ENCODE data around the gene SPATS2L. TPM values are rescaled to one million over a fixed set of nuclear protein-coding genes. Genes with fewer than 3 reads are reported as not detected.

SPATS2L gene
- total RNA-seq, 1 donor = 65.6 TPM

DNA sequence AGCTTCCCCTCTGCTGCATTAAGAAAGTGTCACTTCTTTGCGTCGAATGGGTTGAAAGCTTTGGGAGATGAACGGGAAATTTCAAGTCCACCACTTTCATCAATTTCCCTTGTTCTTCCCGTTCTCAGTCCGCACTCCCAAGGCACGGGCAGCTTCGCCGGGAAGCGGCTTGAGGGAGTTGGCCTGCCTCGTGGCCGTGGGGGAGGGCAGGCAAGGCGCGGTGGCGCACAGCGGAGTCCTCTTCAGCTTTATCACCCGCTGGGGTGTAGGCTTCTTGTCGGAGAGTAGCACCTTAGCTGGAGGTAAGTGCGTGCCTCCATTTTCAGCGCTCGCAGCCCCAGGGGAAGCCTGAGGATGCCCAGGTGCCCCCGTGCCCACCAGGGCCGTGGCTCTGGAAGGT is 183.5 kb downstream of the SPATS2L start:
- TF ChIP-seq, protein P1, sequence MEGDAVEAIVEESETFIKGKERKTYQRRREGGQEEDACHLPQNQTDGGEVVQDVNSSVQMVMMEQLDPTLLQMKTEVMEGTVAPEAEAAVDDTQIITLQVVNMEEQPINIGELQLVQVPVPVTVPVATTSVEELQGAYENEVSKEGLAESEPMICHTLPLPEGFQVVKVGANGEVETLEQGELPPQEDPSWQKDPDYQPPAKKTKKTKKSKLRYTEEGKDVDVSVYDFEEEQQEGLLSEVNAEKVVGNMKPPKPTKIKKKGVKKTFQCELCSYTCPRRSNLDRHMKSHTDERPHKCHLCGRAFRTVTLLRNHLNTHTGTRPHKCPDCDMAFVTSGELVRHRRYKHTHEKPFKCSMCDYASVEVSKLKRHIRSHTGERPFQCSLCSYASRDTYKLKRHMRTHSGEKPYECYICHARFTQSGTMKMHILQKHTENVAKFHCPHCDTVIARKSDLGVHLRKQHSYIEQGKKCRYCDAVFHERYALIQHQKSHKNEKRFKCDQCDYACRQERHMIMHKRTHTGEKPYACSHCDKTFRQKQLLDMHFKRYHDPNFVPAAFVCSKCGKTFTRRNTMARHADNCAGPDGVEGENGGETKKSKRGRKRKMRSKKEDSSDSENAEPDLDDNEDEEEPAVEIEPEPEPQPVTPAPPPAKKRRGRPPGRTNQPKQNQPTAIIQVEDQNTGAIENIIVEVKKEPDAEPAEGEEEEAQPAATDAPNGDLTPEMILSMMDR (IDR thresholded peaks at IDR 0.05; ENCODE audit: insufficient read depth, low read depth, low read length) = no peak
- no peak for DNase-seq (ENCODE audit: low read depth)
- H3K4me3 ChIP-seq (ENCODE audit: low read depth, low read length) = no peak overlapping the region

DNA sequence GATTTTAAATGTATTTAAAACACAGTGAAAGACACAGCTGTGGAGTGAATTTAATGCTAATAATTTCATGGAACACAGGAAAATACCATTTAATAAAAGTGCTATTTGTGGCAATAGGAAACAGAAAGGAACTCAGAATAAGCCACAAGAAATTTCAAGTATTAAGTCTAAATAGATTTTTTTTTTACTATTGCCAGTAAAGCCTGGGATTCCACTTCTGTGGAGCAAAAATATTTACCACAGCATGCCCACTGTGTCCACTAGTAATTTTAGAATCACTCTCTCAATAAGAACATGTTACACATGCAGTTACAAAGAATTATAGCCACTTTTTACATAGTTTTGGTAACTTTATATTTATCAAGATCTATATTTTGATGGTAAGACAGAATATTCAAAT is 186.2 kb downstream of the SPATS2L start:
- TF ChIP-seq, protein P1 (IDR thresholded peaks at IDR 0.05; ENCODE audit: insufficient read depth, low read depth, low read length) = no peak
- H3K4me3 ChIP-seq (ENCODE audit: low read depth, low read length) = no peak overlapping the region

DNA sequence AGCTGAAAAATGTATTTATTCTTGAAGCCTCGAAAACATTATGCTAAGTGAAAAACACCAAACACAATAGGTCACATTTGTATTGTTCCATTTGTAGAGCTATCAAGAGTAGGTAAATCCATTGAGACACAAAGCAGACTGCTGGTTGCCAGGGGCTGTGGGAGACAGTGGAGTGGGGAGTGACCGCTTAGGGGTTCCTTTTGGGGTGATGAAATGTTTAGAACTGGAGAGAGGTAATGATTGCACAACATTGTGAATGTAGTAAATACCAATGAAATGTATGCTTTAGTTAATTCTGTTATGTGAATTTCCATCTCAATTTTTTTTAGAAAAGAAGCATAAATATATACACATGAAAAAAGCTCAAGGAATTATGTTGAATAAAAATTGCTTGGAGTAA is 187.6 kb downstream of the SPATS2L start:
- H3K4me3 ChIP-seq (ENCODE audit: low read depth, low read length) = no peak overlapping the region
- DNase-seq (ENCODE audit: low read depth) = peak; percentile 9
- TF ChIP-seq, protein P1 (IDR thresholded peaks at IDR 0.05; ENCODE audit: insufficient read depth, low read depth, low read length) = no peak

More for the DNA sequence above, 186.2 kb downstream of the SPATS2L start:
- no peak for DNase-seq (ENCODE audit: low read depth)

DNA sequence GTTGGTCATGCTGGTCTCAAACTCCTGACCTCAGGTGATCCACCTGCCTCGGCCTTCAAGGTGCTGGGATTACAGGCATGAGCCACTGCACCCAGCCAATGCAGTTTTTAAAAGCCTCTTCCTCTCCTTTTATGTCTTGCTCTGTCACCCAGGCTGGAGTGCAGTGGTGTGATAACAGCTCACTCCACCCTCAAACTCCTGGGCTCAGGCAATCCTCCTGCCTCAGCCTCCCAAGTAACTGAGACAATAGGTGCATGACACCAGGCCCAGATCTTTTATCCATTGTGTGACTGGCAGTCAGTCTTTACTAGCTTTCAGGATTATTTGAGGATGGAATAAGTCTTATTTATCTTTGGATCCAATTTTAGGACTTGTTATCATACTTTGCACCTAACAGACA is 190.2 kb downstream of the SPATS2L start:
- TF ChIP-seq, protein P1 (IDR thresholded peaks at IDR 0.05; ENCODE audit: insufficient read depth, low read depth, low read length) = no peak
- H3K4me3 ChIP-seq (ENCODE audit: low read depth, low read length) = no peak overlapping the region
- DNase-seq (ENCODE audit: low read depth) = no peak

DNA sequence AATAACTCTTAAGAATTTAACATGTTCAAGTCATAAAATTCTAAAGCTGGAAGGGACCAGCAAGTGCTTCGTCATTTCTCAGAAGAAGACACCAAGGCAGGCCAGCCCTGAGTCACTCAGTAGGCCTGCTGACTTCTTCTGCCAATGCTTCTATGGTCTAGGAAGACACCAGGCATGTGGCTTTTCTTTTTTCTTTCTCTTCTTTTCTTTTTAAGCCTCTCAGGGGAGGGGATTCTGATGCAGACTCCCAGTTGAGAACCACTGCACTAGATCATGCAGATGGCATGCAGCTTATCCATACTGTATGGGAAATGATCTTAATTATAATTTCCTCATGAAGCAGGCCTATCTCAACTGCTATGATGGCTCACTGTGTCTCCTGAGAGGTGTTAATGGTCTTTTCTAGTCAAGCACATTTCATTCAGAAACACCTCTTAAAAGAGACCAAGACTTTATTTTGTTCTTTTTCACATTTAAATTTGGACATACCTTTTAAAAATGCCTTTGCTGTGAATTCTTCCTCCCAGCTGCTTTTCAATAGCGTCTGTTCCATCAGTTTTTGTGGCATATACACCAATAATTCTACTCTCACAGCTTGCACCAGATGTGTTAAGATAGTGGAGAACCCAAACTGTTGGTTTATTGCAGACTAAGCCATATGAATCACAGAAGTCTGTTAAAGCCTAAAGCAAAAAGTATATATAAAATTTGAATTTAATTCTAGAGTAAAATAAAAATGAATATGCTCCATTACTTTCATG is 192.1 kb downstream of the SPATS2L start:
- TF ChIP-seq, protein P1 (IDR thresholded peaks at IDR 0.05; ENCODE audit: insufficient read depth, low read depth, low read length) = no peak
- DNase-seq (ENCODE audit: low read depth) = no peak
- H3K4me3 ChIP-seq (ENCODE audit: low read depth, low read length) = no peak overlapping the region

DNA sequence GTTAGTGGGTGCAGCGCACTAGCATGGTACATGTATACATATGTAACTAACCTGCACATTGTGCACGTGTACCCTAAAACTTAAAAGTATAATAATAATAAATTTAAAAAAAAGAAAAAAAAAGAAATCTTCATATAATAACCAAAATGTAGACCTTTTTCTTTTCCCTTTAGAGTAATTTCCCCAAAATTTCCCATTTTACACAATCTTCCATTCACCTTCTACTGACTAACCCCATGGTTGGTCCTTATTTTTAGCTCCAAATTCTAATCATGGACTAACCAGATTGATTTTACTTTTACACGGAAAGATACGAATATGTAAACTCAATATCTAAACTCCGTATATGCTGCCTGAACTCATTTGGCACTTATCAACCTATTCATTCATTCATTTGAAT is 195.7 kb downstream of the SPATS2L start:
- TF ChIP-seq, protein P1 (IDR thresholded peaks at IDR 0.05; ENCODE audit: insufficient read depth, low read depth, low read length) = no peak
- no peak overlapping the region for H3K4me3 ChIP-seq (ENCODE audit: low read depth, low read length)
- no peak for DNase-seq (ENCODE audit: low read depth)

DNA sequence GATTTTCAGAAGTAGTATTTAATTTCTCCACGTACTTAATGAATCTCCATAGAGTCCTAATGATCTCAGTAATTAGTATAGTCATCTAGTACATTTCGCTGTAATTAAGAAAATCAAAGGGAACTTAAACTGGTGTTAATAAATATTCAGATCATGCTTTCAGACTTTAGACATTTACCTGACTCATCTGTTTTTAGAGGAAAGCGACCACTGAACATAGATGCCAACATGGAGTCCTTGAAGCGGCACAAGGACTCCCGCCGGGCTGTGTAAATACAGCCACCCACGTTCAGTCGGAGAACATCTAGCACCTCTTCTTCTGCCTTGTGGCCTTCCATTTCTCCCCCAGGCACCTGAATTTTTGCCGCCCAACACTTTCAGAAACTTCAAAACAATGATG is 200.2 kb downstream of the SPATS2L start:
- H3K4me3 ChIP-seq (ENCODE audit: low read depth, low read length) = no peak overlapping the region
- no peak for DNase-seq (ENCODE audit: low read depth)
- TF ChIP-seq, protein P1 (IDR thresholded peaks at IDR 0.05; ENCODE audit: insufficient read depth, low read depth, low read length) = no peak

Data from fibroblast of villous mesenchyme (primary cell).